ENCODE data around the gene DNAJB12. TPM values are rescaled to one million over a fixed set of nuclear protein-coding genes. Genes with fewer than 3 reads are reported as not detected.
A peak's percentile ranks its signal among the peaks of the same experiment; 100 is the strongest.
"Not testable (repeated sequence)": the region's sequence is repeated elsewhere in the genome, so short reads cannot be mapped to it uniquely, and the experiment has no call there.

The DNAJB12 gene
- total RNA-seq, 1 donor from 2014 or later, result 30.6 TPM

GRCh38 chr10:72353028-72353964 is 1.4 kb downstream of the DNAJB12 start:
- H3K4me3 Mint-ChIP-seq, result peak overlapping the region; percentile 97
- H3K27me3 Mint-ChIP-seq, result no peaks in the 10 kb centered on the region
- no peak for DNase-seq (ENCODE audit: extremely low spot score, unreplicated experiment)
- H3K9me3 Mint-ChIP-seq, result no peaks in the 10 kb centered on the region
- peak overlapping the region; percentile 96 for H3K27ac Mint-ChIP-seq
- peaks cover 31% of the 10 kb centered on the region for H3K4me1 Mint-ChIP-seq (ENCODE audit: unreplicated experiment)
- TF ChIP-seq CTCF (conservative IDR thresholded peaks at IDR 0.05), result no peak
- peaks cover 10% of the 10 kb centered on the region for H3K36me3 Mint-ChIP-seq

DNA sequence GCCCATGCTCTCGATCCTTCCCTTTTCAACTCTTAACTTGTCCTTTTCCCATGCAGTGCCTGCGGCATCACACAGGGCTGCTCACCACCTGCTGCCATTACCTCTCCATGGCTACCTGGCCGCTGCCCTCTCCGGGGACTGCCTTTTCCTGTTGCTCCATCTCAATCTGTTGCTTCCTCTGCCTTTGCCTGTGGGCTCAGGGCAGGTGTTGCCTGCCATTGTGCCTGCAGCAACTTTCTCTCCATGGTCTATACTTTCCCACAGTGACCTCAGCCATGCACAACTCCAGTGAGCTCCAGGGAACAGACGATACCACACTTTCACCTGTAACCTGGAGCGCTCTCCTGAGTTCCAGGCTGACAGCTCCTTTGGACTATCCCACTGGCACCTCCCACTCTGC is 3.2 kb downstream of the DNAJB12 start:
- TF ChIP-seq CTCF (conservative IDR thresholded peaks at IDR 0.05), result no peak
- no peak for DNase-seq (ENCODE audit: extremely low spot score, unreplicated experiment)
- Mint-ChIP-seq H3K27ac (peak overlapping the region; percentile 52), H3K36me3 (peaks cover 10% of the 10 kb centered on the region), H3K4me3 (peak overlapping the region; percentile 39), H3K27me3 (no peaks in the 10 kb centered on the region), H3K4me1 (ENCODE audit: unreplicated experiment) (peaks cover 31% of the 10 kb centered on the region), H3K9me3 (no peaks in the 10 kb centered on the region)

GRCh38 chr10:72349438-72349837 is 5.3 kb downstream of the DNAJB12 start:
- Mint-ChIP-seq H3K4me1 (ENCODE audit: unreplicated experiment) (peaks cover 25% of the 10 kb centered on the region), H3K27me3 (no peaks in the 10 kb centered on the region), H3K9me3 (no peaks in the 10 kb centered on the region), H3K36me3 (peaks cover 6% of the 10 kb centered on the region), H3K4me3 (peak overlapping the region; percentile 65), H3K27ac (peak overlapping the region; percentile 83)
- no peak for TF ChIP-seq CTCF (conservative IDR thresholded peaks at IDR 0.05)
- no peak for DNase-seq (ENCODE audit: extremely low spot score, unreplicated experiment)

- H3K9me3 Mint-ChIP-seq, result no peaks in the 10 kb centered on the region
- H3K4me3 Mint-ChIP-seq, result no peak overlapping the region
- no peaks in the 10 kb centered on the region for H3K27me3 Mint-ChIP-seq
- DNase-seq (ENCODE audit: extremely low spot score, unreplicated experiment), result no peak
- H3K36me3 Mint-ChIP-seq, result peaks cover 6% of the 10 kb centered on the region
- H3K27ac Mint-ChIP-seq, result no peak overlapping the region
- TF ChIP-seq CTCF (conservative IDR thresholded peaks at IDR 0.05), result no peak
- H3K4me1 Mint-ChIP-seq (ENCODE audit: unreplicated experiment), result peaks cover 25% of the 10 kb centered on the region
Measured at GRCh38 chr10:72348282-72348681, 6.4 kb downstream of the DNAJB12 start.

DNA sequence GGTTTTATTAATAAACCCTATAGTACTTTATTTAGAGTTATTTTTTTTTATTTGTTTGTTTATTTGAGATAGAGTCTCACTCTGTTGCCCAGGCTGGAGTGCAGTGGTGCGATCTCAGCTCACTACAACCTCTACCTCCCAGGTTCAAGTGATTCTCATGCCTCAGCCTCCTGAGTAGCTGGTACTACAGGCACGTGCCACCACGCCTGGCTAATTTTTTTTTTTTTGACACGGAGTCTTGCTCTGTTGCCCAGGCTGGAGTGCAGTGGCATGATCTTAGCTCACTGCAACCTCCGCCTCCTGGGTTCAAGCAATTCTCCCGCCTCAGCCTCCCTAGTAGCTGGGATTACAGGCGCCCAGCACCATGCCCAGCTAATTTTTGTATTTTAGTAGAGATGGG is 8.6 kb downstream of the DNAJB12 start:
- not testable (repeated sequence) for H3K36me3 Mint-ChIP-seq; H3K9me3 Mint-ChIP-seq; H3K4me3 Mint-ChIP-seq; DNase-seq (ENCODE audit: extremely low spot score, unreplicated experiment); H3K27me3 Mint-ChIP-seq; H3K27ac Mint-ChIP-seq
- H3K4me1 Mint-ChIP-seq (ENCODE audit: unreplicated experiment), result peaks cover 12% of the 10 kb centered on the region

- no peak overlapping the region for H3K27ac Mint-ChIP-seq
- no peak overlapping the region for H3K4me3 Mint-ChIP-seq
- H3K36me3 Mint-ChIP-seq, result peaks cover 6% of the 10 kb centered on the region
- H3K9me3 Mint-ChIP-seq, result no peaks in the 10 kb centered on the region
- peaks cover 12% of the 10 kb centered on the region for H3K4me1 Mint-ChIP-seq (ENCODE audit: unreplicated experiment)
- TF ChIP-seq CTCF (conservative IDR thresholded peaks at IDR 0.05), result no peak
- H3K27me3 Mint-ChIP-seq, result no peaks in the 10 kb centered on the region
- no peak for DNase-seq (ENCODE audit: extremely low spot score, unreplicated experiment)
Measured at GRCh38 chr10:72344932-72345331, 9.8 kb downstream of the DNAJB12 start.

All from type B pancreatic cell (in vitro differentiated cells).